BE2C (cell line): ENCODE measurements around the gene FKBP5.

ENCODE experiments used
- DNase-seq: peaks from one replicate; pipeline ENCODE4 v3.0.0-alpha.2; 2020
- H3K27me3 ChIP-seq: fragments of 250-450 bp; sonication (Bioruptor Pico); 2 replicates; pipeline ENCODE4 v1.5.1; 2020; ENCODE audit warnings: mild to moderate bottlenecking
- H3K36me3 ChIP-seq: fragments of 250-450 bp; sonication (Bioruptor Pico); 2 replicates; pipeline ENCODE4 v1.5.1; 2020; ENCODE audit warnings: mild to moderate bottlenecking
- H3K4me1 ChIP-seq: fragments of 250-450 bp; sonication (Bioruptor Pico); 2 replicates; pipeline ENCODE4 v1.5.1; 2020
- H3K4me3 ChIP-seq: 2 replicates; pipeline ENCODE4 v1.5.1; 2011; ENCODE audit warnings: low read depth, low read length
- H3K9me3 ChIP-seq: fragments of 250-450 bp; sonication (Bioruptor Pico); 2 replicates; pipeline ENCODE4 v1.5.1; 2020
- CTCF ChIP-seq: IDR thresholded peaks from 2 replicates; pipeline ENCODE4 v1.5.1; 2012; ENCODE audit warnings: mild to moderate bottlenecking, low read depth, low read length

FKBP5 gene

DNA sequence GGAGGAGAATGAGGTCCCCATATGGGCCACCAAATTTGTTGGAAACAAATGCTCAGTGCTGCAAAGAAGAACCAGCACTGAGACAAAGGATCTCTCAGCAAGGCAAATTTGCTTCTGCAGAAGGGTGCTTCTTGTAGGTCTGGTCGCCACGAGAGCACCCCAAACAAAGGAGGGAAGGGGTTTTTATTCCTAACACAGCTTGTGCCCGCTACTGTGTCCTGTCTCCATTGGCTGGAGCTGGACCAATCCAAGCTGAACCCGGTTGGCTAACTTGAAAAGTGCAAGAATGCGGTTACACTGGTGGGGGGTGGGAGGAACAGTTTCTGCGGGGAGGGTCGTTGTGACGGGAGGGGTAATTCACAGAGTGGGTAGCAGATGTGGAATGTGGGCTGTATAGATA is 121.9 kb downstream of the FKBP5 start:
- no peak for TF ChIP-seq CTCF
- H3K27me3 ChIP-seq = no peaks in the 10 kb centered on the region

GRCh38 chr6:35564733-35565132 is 124.0 kb downstream of the FKBP5 start:
- peaks cover 4% of the 10 kb centered on the region; the same call in 1 of the 2 replicates for H3K4me1 ChIP-seq
- TF ChIP-seq CTCF = no peak

More for the DNA sequence above, 121.9 kb downstream of the FKBP5 start:
- no peaks in the 10 kb centered on the region for H3K9me3 ChIP-seq
- no peaks in the 10 kb centered on the region; the same call in 1 of the 2 replicates for H3K36me3 ChIP-seq
- DNase-seq = no peak
- H3K4me1 ChIP-seq = peaks cover 4% of the 10 kb centered on the region; the same call in 1 of the 2 replicates
- no peak overlapping the region for H3K4me3 ChIP-seq

GRCh38 chr6:35562060-35562459 is 126.7 kb downstream of the FKBP5 start:
- Histone ChIP-seq H3K4me3 (no peak overlapping the region), H3K27me3 (no peaks in the 10 kb centered on the region), H3K4me1 (peaks cover 4% of the 10 kb centered on the region; the same call in 1 of the 2 replicates), H3K36me3 (no peaks in the 10 kb centered on the region), H3K9me3 (no peaks in the 10 kb centered on the region)
- no peak for TF ChIP-seq CTCF
- DNase-seq = peak; percentile 53

More at GRCh38 chr6:35564733-35565132, 124.0 kb downstream of the FKBP5 start:
- Histone ChIP-seq H3K27me3 (no peaks in the 10 kb centered on the region), H3K36me3 (no peaks in the 10 kb centered on the region), H3K9me3 (no peaks in the 10 kb centered on the region), H3K4me3 (no peak overlapping the region)
- no peak for DNase-seq

DNA sequence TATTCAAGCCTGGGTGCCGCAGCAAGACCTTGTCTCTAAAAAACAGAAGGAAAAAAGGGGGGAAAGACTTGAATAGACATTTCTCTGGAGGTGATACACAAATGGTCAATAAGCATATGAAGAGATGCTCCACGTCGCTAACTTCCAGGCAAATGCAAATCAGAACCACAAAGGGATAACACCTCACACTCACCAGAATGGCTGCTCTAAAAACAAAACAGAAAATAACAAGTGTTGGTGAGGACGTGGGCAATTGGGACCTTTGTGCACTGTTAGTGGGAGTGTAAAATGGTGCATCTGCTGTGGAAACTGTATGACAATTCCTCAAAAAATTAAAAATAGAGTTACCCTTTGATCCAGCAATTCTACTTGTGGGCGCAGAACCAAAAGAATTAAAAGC is 127.6 kb downstream of the FKBP5 start:
- Histone ChIP-seq H3K36me3 (no peaks in the 10 kb centered on the region), H3K4me3 (no peak overlapping the region), H3K27me3 (no peaks in the 10 kb centered on the region), H3K9me3 (no peaks in the 10 kb centered on the region), H3K4me1 (peaks cover 4% of the 10 kb centered on the region; the same call in 1 of the 2 replicates)
- no peak for TF ChIP-seq CTCF
- no peak for DNase-seq

- DNase-seq = no peak
- TF ChIP-seq CTCF = no peak
- peaks cover 4% of the 10 kb centered on the region; the same call in 1 of the 2 replicates for H3K4me1 ChIP-seq
- H3K27me3 ChIP-seq = no peaks in the 10 kb centered on the region
- no peak overlapping the region for H3K4me3 ChIP-seq
- no peaks in the 10 kb centered on the region for H3K9me3 ChIP-seq
- H3K36me3 ChIP-seq = no peaks in the 10 kb centered on the region
These were observed 130.1 kb downstream of the FKBP5 start for GRCh38 chr6:35558571-35558970.

GRCh38 chr6:35557239-35557638 is 131.5 kb downstream of the FKBP5 start:
- Histone ChIP-seq H3K9me3 (no peaks in the 10 kb centered on the region), H3K4me1 (peaks cover 3% of the 10 kb centered on the region; the same call in 1 of the 2 replicates), H3K4me3 (no peak overlapping the region), H3K36me3 (no peaks in the 10 kb centered on the region), H3K27me3 (no peaks in the 10 kb centered on the region)
- TF ChIP-seq CTCF = no peak
- DNase-seq = no peak
